Fibroblast of pulmonary artery (primary cell): ENCODE data around the gene ROR1.

Source experiments
- DNase-seq: peaks from one replicate; pipeline ENCODE4 v3.0.0-alpha.2; 2010; ENCODE audit warnings: low read depth
- H3K4me3 ChIP-seq: replicated peaks from 2 replicates; pipeline ENCODE4 v1.5.1; 2011; ENCODE audit warnings: low read depth, mild to moderate bottlenecking, control low read depth, low read length, moderate library complexity
- CTCF ChIP-seq: IDR thresholded peaks from 2 replicates; pipeline ENCODE4 v1.5.1; 2011; ENCODE audit warnings: mild to moderate bottlenecking, control low read depth, low read length, inconsistent platforms; ENCODE audit errors: missing control alignments

ROR1 gene

GRCh38 chr1:63799307-63799706, 25.5 kb downstream of the ROR1 start:
- H3K4me3 ChIP-seq: no peak overlapping the region
- TF ChIP-seq CTCF: no peak
- DNase-seq: peak; percentile 39

GRCh38 chr1:63799820-63800219, 26.0 kb downstream of the ROR1 start:
- no peak for DNase-seq
- no peak overlapping the region for H3K4me3 ChIP-seq
- TF ChIP-seq CTCF: no peak

- DNase-seq: no peak
- TF ChIP-seq CTCF: no peak
- no peak overlapping the region for H3K4me3 ChIP-seq
These were observed 28.3 kb downstream of the ROR1 start for GRCh38 chr1:63802109-63802508.

- H3K4me3 ChIP-seq: no peak overlapping the region
- no peak for DNase-seq
- no peak for TF ChIP-seq CTCF
These were observed 31.1 kb downstream of the ROR1 start for GRCh38 chr1:63804829-63805484.

GRCh38 chr1:63807046-63807445, 33.2 kb downstream of the ROR1 start:
- no peak for DNase-seq
- TF ChIP-seq CTCF: no peak
- no peak overlapping the region for H3K4me3 ChIP-seq

GRCh38 chr1:63810936-63811469, 37.2 kb downstream of the ROR1 start:
- H3K4me3 ChIP-seq: no peak overlapping the region
- no peak for TF ChIP-seq CTCF
- no peak for DNase-seq
